Neural crest cell (in vitro differentiated cells): ENCODE data around the gene ALKBH1. TPM values are rescaled to one million over a fixed set of nuclear protein-coding genes. Genes with fewer than 3 reads are reported as not detected.
A peak's percentile ranks its signal among the peaks of the same experiment; 100 is the strongest.
"Not testable (repeated sequence)": the region's sequence is repeated elsewhere in the genome, so short reads cannot be mapped to it uniquely, and the experiment has no call there.

Source experiments
- DNase-seq: peaks from one replicate; pipeline ENCODE4 v3.0.0; 2021; ENCODE audit warnings: low read depth, mixed read lengths, low spot score
- H3K27ac Mint-ChIP-seq: one replicate; pipeline ENCODE4 v1.8.0; 2021; ENCODE audit warnings: mild to moderate bottlenecking, mixed read lengths; ENCODE audit not compliant: unreplicated experiment
- H3K27me3 Mint-ChIP-seq: 2 replicates; pipeline ENCODE4 v1.8.0; 2021; ENCODE audit warnings: low read depth, mild to moderate bottlenecking, mixed read lengths
- H3K36me3 Mint-ChIP-seq: 2 replicates; pipeline ENCODE4 v1.8.0; 2021; ENCODE audit warnings: low read depth, mild to moderate bottlenecking, mixed read lengths
- H3K4me1 Mint-ChIP-seq: 2 replicates; pipeline ENCODE4 v1.8.0; 2021; ENCODE audit warnings: mixed read lengths
- H3K4me3 Mint-ChIP-seq: one replicate; pipeline ENCODE4 v1.8.0; 2021; ENCODE audit warnings: mild to moderate bottlenecking, mixed read lengths
- H3K9me3 Mint-ChIP-seq: 2 replicates; pipeline ENCODE4 v1.8.0; 2021; ENCODE audit warnings: mixed read lengths
- long read RNA-seq: library from polyadenylated mRNA; unstranded; transcript quantifications from one replicate; pipeline ENCODE4 v2.0.0, GENCODE V29; 2020
- total RNA-seq: library from RNA; stranded (reverse); gene quantifications from 2 replicates; pipeline ENCODE4 v1.2.1, GENCODE V29; 2021
- TF ChIP-seq, protein P1 (sequence below): fragments of 200-600 bp; sonication (generic); conservative IDR thresholded peaks from 2 replicates; pipeline ENCODE4 v1.5.0; 2021; ENCODE audit warnings: antibody characterized with exemption, mild to moderate bottlenecking

The ALKBH1 gene, protein sequence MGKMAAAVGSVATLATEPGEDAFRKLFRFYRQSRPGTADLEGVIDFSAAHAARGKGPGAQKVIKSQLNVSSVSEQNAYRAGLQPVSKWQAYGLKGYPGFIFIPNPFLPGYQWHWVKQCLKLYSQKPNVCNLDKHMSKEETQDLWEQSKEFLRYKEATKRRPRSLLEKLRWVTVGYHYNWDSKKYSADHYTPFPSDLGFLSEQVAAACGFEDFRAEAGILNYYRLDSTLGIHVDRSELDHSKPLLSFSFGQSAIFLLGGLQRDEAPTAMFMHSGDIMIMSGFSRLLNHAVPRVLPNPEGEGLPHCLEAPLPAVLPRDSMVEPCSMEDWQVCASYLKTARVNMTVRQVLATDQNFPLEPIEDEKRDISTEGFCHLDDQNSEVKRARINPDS
- total RNA-seq: 13.7 and 18.1 TPM in 2 replicates
- long read RNA-seq, transcript ALKBH1-201 (6 exons, 2,594 nt): major isoform, 44 of 51 reads
- long read RNA-seq, partial matches to known transcripts: 4 of 51 reads
- long read RNA-seq, other reads (novel, unspliced or antisense): 3 of 51 reads

DNA sequence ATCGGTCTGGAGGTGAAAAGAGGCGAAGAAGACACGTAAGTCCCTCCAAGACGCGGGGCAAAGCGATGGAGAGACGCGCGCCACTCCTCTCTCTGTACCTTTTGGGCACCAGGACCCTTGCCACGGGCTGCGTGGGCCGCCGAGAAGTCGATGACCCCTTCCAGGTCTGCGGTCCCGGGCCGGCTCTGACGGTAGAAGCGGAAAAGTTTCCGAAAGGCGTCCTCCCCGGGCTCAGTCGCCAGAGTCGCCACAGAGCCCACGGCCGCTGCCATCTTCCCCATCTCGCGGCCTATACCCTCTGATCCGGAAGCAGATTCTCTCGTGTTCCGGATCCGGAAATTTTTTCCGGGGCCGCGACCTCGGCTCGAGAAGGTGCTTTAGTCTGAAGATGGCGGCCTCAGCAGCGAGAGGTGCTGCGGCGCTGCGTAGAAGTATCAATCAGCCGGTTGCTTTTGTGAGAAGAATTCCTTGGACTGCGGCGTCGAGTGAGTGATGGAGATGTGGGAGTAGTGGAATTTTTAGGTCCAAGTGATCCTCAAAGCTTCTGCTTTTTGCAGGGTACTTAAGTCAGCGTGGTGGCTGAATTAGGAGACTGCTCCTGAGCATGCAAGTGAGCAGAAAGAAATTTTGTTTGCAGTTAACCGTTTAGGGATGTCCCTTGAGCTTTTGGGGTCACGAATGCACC is at the start of gene ALKBH1, which contains the start of gene SLIRP:
ALKBH1 (minus strand) TSS at position 300 of the 685 bp plus-strand sequence; CDS start at position 281, 19 bp downstream.
SLIRP (plus strand) TSS at position 380 of the 685 bp plus-strand sequence; CDS start at position 389, 9 bp downstream.
- TF ChIP-seq, protein P1, sequence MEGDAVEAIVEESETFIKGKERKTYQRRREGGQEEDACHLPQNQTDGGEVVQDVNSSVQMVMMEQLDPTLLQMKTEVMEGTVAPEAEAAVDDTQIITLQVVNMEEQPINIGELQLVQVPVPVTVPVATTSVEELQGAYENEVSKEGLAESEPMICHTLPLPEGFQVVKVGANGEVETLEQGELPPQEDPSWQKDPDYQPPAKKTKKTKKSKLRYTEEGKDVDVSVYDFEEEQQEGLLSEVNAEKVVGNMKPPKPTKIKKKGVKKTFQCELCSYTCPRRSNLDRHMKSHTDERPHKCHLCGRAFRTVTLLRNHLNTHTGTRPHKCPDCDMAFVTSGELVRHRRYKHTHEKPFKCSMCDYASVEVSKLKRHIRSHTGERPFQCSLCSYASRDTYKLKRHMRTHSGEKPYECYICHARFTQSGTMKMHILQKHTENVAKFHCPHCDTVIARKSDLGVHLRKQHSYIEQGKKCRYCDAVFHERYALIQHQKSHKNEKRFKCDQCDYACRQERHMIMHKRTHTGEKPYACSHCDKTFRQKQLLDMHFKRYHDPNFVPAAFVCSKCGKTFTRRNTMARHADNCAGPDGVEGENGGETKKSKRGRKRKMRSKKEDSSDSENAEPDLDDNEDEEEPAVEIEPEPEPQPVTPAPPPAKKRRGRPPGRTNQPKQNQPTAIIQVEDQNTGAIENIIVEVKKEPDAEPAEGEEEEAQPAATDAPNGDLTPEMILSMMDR: no peak
- peak within 1 kb of the TSS; percentile 98 for H3K27ac Mint-ChIP-seq
- no peaks in the 10 kb centered on the region for H3K9me3 Mint-ChIP-seq
- peaks cover 39% of the 10 kb centered on the region for H3K4me1 Mint-ChIP-seq
- DNase-seq: peak; percentile 78
- peaks cover 2% of the 10 kb centered on the region for H3K36me3 Mint-ChIP-seq
- no peaks in the 10 kb centered on the region for H3K27me3 Mint-ChIP-seq
- peak within 1 kb of the TSS; percentile 92 for H3K4me3 Mint-ChIP-seq

DNA sequence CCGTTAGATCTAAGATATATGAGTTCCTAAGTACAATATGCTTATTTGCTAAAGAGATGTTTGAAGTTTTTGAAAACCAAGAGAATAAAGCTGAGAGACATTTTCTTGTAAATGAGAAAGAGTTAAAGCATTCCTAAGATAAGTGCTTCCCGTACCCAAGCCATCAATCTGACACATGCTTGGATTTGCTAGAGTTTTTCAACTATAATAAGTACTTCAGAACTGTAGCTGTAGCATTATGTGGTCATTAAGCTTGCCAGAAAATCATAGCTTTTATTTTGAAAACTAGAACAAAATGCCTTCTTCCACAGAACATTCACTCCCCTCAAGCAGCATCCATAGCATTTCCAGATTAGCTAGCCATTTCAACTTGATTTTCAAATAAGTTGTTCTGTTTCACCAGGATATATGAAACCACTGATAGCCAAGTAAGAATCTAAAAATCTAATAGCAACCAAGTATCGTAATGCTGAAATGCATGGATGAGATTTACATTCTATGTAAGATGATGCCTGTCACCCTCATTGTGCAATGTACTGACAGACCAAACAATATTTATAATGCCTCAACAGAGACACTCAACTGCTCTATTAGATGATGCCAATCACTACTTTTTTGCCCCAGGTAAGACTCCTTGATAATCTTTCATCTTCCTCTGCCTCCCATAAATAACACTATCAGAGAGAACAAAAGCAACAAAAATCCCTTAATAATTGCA is 45.1 kb upstream of the ALKBH1 start:
- Mint-ChIP-seq H3K9me3 (no peaks in the 10 kb centered on the region), H3K4me3 (no peak overlapping the region), H3K4me1 (peaks cover 5% of the 10 kb centered on the region), H3K27ac (no peak overlapping the region), H3K36me3 (peaks cover 30% of the 10 kb centered on the region), H3K27me3 (no peaks in the 10 kb centered on the region)
- DNase-seq: no peak
- TF ChIP-seq, protein P1: no peak

DNA sequence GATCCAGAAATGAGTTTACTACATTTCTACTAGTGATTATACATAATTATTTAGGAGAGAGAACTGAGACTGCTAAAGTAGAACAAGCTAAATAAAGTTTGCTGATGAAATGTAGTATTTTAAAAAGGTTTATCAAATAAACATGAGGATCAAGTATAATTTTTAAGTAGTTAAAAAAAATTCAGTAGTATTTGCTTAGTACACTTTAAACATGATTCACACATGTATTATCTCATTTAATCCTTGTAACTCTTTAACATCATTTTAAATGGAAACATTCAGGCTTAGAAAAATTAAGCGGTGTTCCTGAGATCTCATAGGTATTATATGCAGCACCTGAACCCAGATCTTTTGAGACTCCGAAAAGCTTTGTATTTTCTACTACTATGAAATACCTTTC is 44.4 kb upstream of the ALKBH1 start:
- TF ChIP-seq, protein P1: no peak
- H3K27me3 Mint-ChIP-seq: no peaks in the 10 kb centered on the region
- no peak overlapping the region for H3K27ac Mint-ChIP-seq
- DNase-seq: no peak
- H3K4me1 Mint-ChIP-seq: no peaks in the 10 kb centered on the region
- H3K36me3 Mint-ChIP-seq: peaks cover 30% of the 10 kb centered on the region
- no peaks in the 10 kb centered on the region for H3K9me3 Mint-ChIP-seq
- no peak overlapping the region for H3K4me3 Mint-ChIP-seq

DNA sequence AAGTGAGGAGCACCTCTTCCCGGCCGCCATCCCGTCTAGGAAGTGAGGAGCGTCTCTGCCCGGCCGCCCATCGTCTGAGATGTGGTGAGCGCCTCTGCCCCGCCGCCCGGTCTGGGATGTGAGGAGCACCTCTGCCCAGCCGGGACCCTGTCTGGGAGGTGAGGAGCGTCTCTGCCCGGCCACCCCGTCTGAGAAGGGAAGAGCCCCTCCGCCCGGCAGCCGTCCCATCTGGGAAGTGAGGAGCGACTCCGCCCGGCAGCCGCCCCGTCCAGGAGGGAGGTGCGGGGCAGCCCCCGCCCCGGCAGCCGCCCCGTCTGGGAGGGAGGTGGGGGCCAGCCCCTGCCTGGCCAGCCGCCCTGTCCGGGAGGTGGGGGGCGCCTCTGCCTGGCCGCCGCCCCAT is 39.6 kb upstream of the ALKBH1 start:
- H3K27ac Mint-ChIP-seq, H3K4me1 Mint-ChIP-seq, H3K27me3 Mint-ChIP-seq, H3K4me3 Mint-ChIP-seq, H3K9me3 Mint-ChIP-seq, DNase-seq: not testable (repeated sequence)
- peaks cover 29% of the 10 kb centered on the region for H3K36me3 Mint-ChIP-seq

DNA sequence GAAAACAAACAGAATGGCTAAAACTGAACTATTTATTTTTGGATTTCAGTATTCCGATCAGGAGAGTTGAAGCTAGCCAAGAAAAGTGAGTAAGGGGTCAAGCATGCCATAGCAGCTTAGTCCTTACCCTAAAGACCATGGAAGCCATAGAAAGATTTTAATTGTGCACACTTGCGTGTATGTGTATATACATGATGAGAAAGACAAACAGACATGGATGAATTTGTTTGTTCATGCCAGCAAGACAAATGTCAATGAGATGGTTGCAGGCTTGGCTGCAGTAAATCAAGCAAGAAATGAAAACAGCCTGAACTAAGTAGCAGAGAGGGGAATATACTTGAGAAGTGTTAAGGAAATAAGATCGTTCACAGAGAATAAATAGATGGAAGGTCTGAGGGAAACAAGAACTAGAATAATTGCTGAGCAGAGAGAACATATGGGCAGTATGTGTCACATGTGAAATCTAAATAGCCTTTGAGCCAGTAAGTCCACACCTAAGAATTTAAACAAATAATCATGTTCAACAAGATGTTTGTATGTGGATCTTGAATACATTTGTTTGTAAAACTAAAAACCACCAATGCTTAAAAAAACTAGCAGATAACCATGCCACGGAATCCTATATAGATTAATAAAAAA is 38.4 kb upstream of the ALKBH1 start:
- no peak for DNase-seq
- Mint-ChIP-seq H3K9me3 (no peaks in the 10 kb centered on the region), H3K36me3 (peaks cover 31% of the 10 kb centered on the region), H3K4me3 (no peak overlapping the region), H3K27ac (no peak overlapping the region), H3K4me1 (no peaks in the 10 kb centered on the region), H3K27me3 (no peaks in the 10 kb centered on the region)
- TF ChIP-seq, protein P1: no peak
